Measurements from ENCODE around the gene FADS1. TPM values are rescaled to one million over a fixed set of nuclear protein-coding genes. Genes with fewer than 3 reads are reported as not detected.

Gene FADS1
- total RNA-seq, 4 donors from 2014 or later: 16.4 to 69.6 (median 46.6) TPM

DNA sequence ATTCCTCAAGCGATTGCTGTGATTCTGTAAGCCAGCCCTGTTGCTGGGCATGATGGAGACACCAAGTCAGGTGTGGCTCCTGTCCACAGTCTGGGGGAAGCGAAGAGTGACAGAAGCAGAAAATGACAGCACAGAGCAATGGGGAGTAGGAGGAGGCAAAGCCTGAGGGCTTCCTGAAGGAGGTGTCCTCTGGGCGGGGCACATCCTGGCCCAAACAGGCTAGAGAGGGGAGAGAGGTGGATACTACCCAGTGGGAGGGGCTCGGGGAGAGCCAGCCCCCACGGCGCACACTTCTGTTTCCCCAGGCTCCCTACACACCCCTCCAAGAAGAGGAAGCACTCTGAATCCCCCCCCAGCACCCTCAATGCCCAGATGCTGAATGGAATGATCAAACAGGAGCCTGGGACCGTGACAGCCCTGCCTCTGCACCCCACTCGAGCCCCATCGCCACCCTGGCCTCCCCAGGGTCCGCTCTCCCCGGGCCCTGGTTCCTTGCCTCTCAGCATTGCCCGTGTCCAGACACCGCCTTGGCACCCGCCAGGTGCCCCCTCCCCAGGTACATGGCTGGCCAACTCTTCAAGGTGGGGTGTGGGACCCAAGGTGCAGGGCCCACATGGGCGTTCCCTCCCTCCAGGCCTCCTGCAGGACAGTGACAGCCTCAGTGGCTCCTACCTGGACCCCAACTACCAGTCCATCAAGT is 45.5 kb downstream of the FADS1 start:
- 91% methylated on average over 9 of the region's 15 CpGs for WGBS
- Histone ChIP-seq H3K27ac (no peak overlapping the region), H3K27me3 (no peaks in the 10 kb centered on the region), H3K4me1 (no peaks in the 10 kb centered on the region), H3K9me3 (no peaks in the 10 kb centered on the region), H3K4me3 (no peak overlapping the region), H3K36me3 (no peaks in the 10 kb centered on the region)
- TF ChIP-seq POLR2A (IDR thresholded peaks at IDR 0.05) (no peak), EP300 (IDR thresholded peaks at IDR 0.05) (no peak), POLR2AphosphoS5 (IDR thresholded peaks at IDR 0.05) (no peak)
- TF ChIP-seq, protein P1, sequence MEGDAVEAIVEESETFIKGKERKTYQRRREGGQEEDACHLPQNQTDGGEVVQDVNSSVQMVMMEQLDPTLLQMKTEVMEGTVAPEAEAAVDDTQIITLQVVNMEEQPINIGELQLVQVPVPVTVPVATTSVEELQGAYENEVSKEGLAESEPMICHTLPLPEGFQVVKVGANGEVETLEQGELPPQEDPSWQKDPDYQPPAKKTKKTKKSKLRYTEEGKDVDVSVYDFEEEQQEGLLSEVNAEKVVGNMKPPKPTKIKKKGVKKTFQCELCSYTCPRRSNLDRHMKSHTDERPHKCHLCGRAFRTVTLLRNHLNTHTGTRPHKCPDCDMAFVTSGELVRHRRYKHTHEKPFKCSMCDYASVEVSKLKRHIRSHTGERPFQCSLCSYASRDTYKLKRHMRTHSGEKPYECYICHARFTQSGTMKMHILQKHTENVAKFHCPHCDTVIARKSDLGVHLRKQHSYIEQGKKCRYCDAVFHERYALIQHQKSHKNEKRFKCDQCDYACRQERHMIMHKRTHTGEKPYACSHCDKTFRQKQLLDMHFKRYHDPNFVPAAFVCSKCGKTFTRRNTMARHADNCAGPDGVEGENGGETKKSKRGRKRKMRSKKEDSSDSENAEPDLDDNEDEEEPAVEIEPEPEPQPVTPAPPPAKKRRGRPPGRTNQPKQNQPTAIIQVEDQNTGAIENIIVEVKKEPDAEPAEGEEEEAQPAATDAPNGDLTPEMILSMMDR (IDR thresholded peaks at IDR 0.05): no peak
- no peak for DNase-seq (ENCODE audit: low spot score in 2 of 2)

GRCh38 chr11:61769946-61770683 is 46.7 kb downstream of the FADS1 start:
- no peak for DNase-seq (ENCODE audit: low spot score in 2 of 2)
- Histone ChIP-seq H3K9me3 (no peaks in the 10 kb centered on the region), H3K4me3 (no peak overlapping the region), H3K36me3 (no peaks in the 10 kb centered on the region), H3K4me1 (no peaks in the 10 kb centered on the region), H3K27ac (no peak overlapping the region), H3K27me3 (no peaks in the 10 kb centered on the region)
- WGBS: 84% methylated on average over 13 of the region's 20 CpGs
- TF ChIP-seq POLR2A (IDR thresholded peaks at IDR 0.05) (no peak), EP300 (IDR thresholded peaks at IDR 0.05) (no peak), POLR2AphosphoS5 (IDR thresholded peaks at IDR 0.05) (no peak)
- TF ChIP-seq, protein P1 (IDR thresholded peaks at IDR 0.05): no peak

- Histone ChIP-seq H3K27ac (no peak overlapping the region), H3K36me3 (no peaks in the 10 kb centered on the region), H3K9me3 (no peaks in the 10 kb centered on the region), H3K4me3 (no peak overlapping the region), H3K27me3 (peaks cover 7% of the 10 kb centered on the region), H3K4me1 (no peaks in the 10 kb centered on the region)
- DNase-seq (ENCODE audit: low spot score in 2 of 2): no peak
- 68% methylated on average over 12 of the region's 33 CpGs for WGBS
- TF ChIP-seq POLR2A (IDR thresholded peaks at IDR 0.05) (no peak), POLR2AphosphoS5 (IDR thresholded peaks at IDR 0.05) (no peak), EP300 (IDR thresholded peaks at IDR 0.05) (no peak)
- TF ChIP-seq, protein P1 (IDR thresholded peaks at IDR 0.05): no peak
These were observed 47.5 kb downstream of the FADS1 start for GRCh38 chr11:61769169-61769920.

- no peaks in the 10 kb centered on the region for H3K9me3 ChIP-seq
- TF ChIP-seq POLR2A (IDR thresholded peaks at IDR 0.05): no peak
- TF ChIP-seq, protein P1 (IDR thresholded peaks at IDR 0.05): no peak
- no peak for TF ChIP-seq EP300 (IDR thresholded peaks at IDR 0.05)
- no peak for TF ChIP-seq POLR2AphosphoS5 (IDR thresholded peaks at IDR 0.05)
- no peaks in the 10 kb centered on the region for H3K4me1 ChIP-seq
- H3K36me3 ChIP-seq: no peaks in the 10 kb centered on the region
- 74% methylated on average over 9 of the region's 11 CpGs for WGBS
- peaks cover 14% of the 10 kb centered on the region for H3K27me3 ChIP-seq
- no peak for DNase-seq (ENCODE audit: low spot score in 2 of 2)
- H3K4me3 ChIP-seq: no peak overlapping the region
- no peak overlapping the region for H3K27ac ChIP-seq
These were observed 48.3 kb downstream of the FADS1 start for GRCh38 chr11:61768376-61769076.
